Natural killer cell treated with Interleukin-12 subunit alpha and Interleukin-12 subunit beta and Interleukin-15 and Interleukin-18, amount 100 ng/mL, for 72 hours (primary cell): Measurements from ENCODE around the gene SMTNL2. TPM values are rescaled to one million over a fixed set of nuclear protein-coding genes. Genes with fewer than 3 reads are reported as not detected.
"Not testable (repeated sequence)": the region's sequence is repeated elsewhere in the genome, so short reads cannot be mapped to it uniquely, and the experiment has no call there.

Source experiments
- ATAC-seq, 2 donors: fragments of 150-1000 bp; cut with Tn5 transposase in 1 of 2; sonication (Bioruptor Pico), chemical (Tn5 transposase) in 1 of 2; 2 replicates each; pipeline ENCODE4 v1.10.0; 2021
- DNase-seq: peaks from one replicate; pipeline ENCODE4 v3.0.0; 2022; ENCODE audit warnings: low spot score
- H3K27ac Mint-ChIP-seq, 2 donors: 1 replicate in 1 of 2; 2 replicates in 1 of 2; pipeline ENCODE4 v1.8.0; 2022; ENCODE audit warnings: mixed read lengths in 2 of 2, mild to moderate bottlenecking in 1 of 2, moderate library complexity in 1 of 2
- H3K27me3 Mint-ChIP-seq, 2 donors: 1 replicate in 1 of 2; 2 replicates in 1 of 2; pipeline ENCODE4 v1.8.0; 2022; ENCODE audit warnings: mixed read lengths in 2 of 2
- H3K36me3 Mint-ChIP-seq: one replicate; pipeline ENCODE4 v1.8.0; 2022; ENCODE audit warnings: mixed read lengths
- H3K4me1 Mint-ChIP-seq, 2 donors: 1 replicate in 1 of 2; 2 replicates in 1 of 2; pipeline ENCODE4 v1.8.0; 2022; ENCODE audit warnings: low read depth in 2 of 2, mixed read lengths in 2 of 2, mild to moderate bottlenecking in 1 of 2
- H3K4me3 Mint-ChIP-seq: one replicate; pipeline ENCODE4 v1.8.0; 2022; ENCODE audit warnings: mixed read lengths
- H3K9me3 Mint-ChIP-seq: 2 replicates; pipeline ENCODE4 v1.8.0; 2022; ENCODE audit warnings: mixed read lengths
- total RNA-seq, 2 donors: library from RNA; stranded (reverse); gene quantifications; one replicate each; pipeline ENCODE4 v1.2.3, GENCODE V29; 2022

SMTNL2 gene
- total RNA-seq, 2 donors from 2014 or later, result not detected

GRCh38 chr17:4601326-4601725 is 17.0 kb downstream of the SMTNL2 start:
- Mint-ChIP-seq H3K27me3 (peaks cover 0 to 7% of the 10 kb centered on the region in 2 donors), H3K36me3 (no peaks in the 10 kb centered on the region), H3K9me3 (no peaks in the 10 kb centered on the region), H3K4me3 (no peak overlapping the region), H3K4me1 (no peaks in the 10 kb centered on the region), H3K27ac (no peak overlapping the region)
- DNase-seq, result no peak
- no peak for ATAC-seq

- ATAC-seq (no peak), DNase-seq (no peak)
- H3K4me1 Mint-ChIP-seq, result no peaks in the 10 kb centered on the region
- H3K9me3 Mint-ChIP-seq, result no peaks in the 10 kb centered on the region
- H3K27me3 Mint-ChIP-seq, result peaks cover 0 to 6% of the 10 kb centered on the region in 2 donors
- H3K36me3 Mint-ChIP-seq, result no peaks in the 10 kb centered on the region
- H3K27ac Mint-ChIP-seq, result no peak overlapping the region
- H3K4me3 Mint-ChIP-seq, result no peak overlapping the region
Measured at GRCh38 chr17:4602041-4602440, 17.7 kb downstream of the SMTNL2 start.

DNA sequence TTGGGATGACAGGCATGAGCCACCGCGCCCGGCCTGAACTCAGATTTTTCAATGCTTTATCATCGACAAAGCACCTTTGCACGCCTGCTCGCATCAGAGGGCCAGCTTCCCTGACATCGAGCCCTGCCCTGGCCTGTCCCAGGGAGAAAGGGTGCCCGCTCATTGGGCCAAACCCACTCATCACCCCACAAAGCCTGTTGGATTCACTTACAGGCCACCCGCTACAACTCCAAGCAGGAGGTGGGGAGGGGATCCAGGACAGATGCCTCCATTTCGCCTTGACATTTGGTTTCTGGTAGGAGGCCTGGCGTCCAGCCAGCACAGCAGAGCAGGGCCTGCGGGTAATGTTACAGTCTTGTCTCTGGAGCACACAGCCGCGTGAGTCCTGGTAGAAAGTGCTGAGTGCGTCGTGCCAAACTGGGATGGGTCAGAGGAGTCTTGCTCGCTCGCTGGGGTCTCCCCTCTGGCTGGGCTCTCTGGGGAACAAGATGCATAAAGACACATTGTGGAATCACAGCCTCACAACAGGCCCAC is 19.8 kb downstream of the SMTNL2 start:
- Mint-ChIP-seq H3K27me3 (peaks cover 10 to 11% of the 10 kb centered on the region in 2 donors), H3K27ac (no peak overlapping the region), H3K36me3 (no peaks in the 10 kb centered on the region), H3K9me3 (no peaks in the 10 kb centered on the region), H3K4me3 (no peak overlapping the region), H3K4me1 (no peaks in the 10 kb centered on the region)
- no peak for ATAC-seq
- DNase-seq, result no peak

GRCh38 chr17:4604736-4605135 is 20.4 kb downstream of the SMTNL2 start:
- not testable (repeated sequence) for H3K4me3 Mint-ChIP-seq, DNase-seq, H3K4me1 Mint-ChIP-seq, ATAC-seq, H3K9me3 Mint-ChIP-seq, H3K36me3 Mint-ChIP-seq, H3K27ac Mint-ChIP-seq
- peaks cover 14 to 16% of the 10 kb centered on the region in 2 donors for H3K27me3 Mint-ChIP-seq

DNA sequence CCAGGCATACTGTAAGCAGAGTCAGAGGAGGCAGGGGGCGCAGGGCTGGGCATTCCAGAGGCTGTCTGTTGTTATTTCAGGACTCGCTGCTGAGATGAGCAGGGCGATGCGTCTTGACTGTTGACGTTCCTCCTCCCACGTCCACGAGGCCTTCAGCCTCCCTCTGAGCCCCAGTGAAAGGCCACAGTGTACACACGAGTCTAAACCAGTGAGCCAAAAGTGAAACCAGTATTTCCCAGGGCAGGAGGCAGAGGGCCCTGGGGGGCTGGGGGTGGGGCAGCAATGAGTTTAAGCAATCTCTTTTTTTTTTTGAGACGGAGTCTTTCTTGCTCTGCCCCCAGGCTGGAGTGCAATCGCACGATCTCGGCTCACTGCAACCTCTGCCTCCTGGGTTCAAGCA is 21.5 kb downstream of the SMTNL2 start:
- DNase-seq (no peak), ATAC-seq (no peak)
- no peak overlapping the region for H3K4me3 Mint-ChIP-seq
- H3K9me3 Mint-ChIP-seq, result no peaks in the 10 kb centered on the region
- no peak overlapping the region for H3K27ac Mint-ChIP-seq
- no peaks in the 10 kb centered on the region for H3K36me3 Mint-ChIP-seq
- no peaks in the 10 kb centered on the region for H3K4me1 Mint-ChIP-seq
- H3K27me3 Mint-ChIP-seq, result peaks cover 14 to 18% of the 10 kb centered on the region in 2 donors

DNA sequence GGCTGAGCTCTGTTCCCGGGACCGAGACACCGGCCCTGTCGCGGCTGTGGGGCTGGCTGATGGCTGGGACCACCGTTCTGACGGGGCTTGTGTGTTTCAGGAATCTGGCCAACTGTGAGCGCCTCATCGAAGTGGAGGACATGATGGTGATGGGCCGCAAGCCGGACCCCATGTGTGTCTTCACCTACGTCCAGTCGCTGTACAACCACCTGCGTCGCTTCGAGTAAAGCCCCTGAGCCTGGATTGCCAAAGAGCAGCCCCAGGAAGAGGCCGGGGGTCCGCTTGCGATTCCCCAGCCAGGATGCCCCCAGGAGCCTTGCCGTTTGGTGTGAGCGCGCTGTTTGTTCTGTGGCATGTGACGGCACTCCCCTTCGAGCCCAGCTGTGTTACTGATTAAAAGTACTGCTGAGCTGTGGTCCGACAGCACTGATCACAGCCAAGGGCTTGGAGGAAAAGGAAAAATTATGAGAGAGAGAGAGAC is 23.0 kb downstream of the SMTNL2 start:
- H3K36me3 Mint-ChIP-seq, result no peaks in the 10 kb centered on the region
- H3K27me3 Mint-ChIP-seq, result peaks cover 17 to 25% of the 10 kb centered on the region in 2 donors
- ATAC-seq, result no peak
- no peaks in the 10 kb centered on the region for H3K4me1 Mint-ChIP-seq
- H3K9me3 Mint-ChIP-seq, result no peaks in the 10 kb centered on the region
- no peak overlapping the region for H3K4me3 Mint-ChIP-seq
- DNase-seq, result no peak
- no peak overlapping the region for H3K27ac Mint-ChIP-seq

DNA sequence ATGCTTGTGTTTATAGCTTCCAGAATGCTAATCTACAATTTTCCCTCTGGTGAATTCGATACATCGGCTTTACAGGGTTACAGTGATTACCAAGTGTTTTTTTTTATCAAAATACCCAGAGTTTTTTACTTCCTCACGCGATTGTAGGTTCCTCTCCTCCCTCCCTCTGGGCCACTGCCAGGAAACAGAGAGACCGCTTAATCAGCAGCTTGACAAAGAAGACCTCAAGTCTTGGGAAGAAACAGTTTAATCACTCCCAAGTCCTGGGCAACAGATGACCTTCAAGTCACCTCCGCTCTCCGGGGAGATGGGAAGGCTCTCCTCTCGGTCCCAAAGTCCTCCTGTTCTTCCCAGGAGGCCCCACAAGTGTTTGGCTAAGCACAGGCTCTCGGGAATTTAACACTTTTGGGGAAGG is 23.5 kb downstream of the SMTNL2 start:
- Mint-ChIP-seq H3K9me3 (no peaks in the 10 kb centered on the region), H3K4me1 (no peaks in the 10 kb centered on the region), H3K27ac (no peak overlapping the region), H3K36me3 (no peaks in the 10 kb centered on the region), H3K4me3 (no peak overlapping the region), H3K27me3 (peaks cover 17 to 25% of the 10 kb centered on the region in 2 donors)
- DNase-seq (no peak), ATAC-seq (no peak)

GRCh38 chr17:4609761-4610160 is 25.4 kb downstream of the SMTNL2 start:
- Mint-ChIP-seq H3K9me3 (no peaks in the 10 kb centered on the region), H3K36me3 (no peaks in the 10 kb centered on the region), H3K27me3 (peaks cover 17 to 31% of the 10 kb centered on the region in 2 donors), H3K4me1 (no peaks in the 10 kb centered on the region), H3K4me3 (no peak overlapping the region), H3K27ac (no peak overlapping the region)
- ATAC-seq, result no peak
- DNase-seq, result no peak

DNA sequence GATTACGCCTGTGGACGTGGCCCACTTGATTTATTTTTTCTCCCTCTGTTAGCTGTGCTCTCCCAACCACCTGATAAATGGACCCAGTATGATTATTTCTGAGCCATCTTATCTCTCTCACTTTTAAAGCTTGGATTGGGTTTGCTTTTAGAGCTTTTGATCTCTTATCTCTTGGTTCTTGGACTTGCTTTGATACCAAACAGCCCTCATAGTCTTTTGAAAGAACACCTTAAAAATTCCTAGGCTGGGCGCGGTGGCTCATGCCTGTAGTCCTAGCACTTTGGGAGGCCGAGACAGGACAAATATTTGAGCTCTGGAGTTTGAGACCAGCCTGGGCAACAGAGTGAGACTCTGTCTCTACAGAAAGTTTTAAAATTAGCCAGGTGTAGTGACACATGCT is 25.8 kb downstream of the SMTNL2 start:
- H3K27me3 Mint-ChIP-seq, result peaks cover 17 to 31% of the 10 kb centered on the region in 2 donors
- ATAC-seq, result no peak
- no peak for DNase-seq
- H3K4me1 Mint-ChIP-seq, result no peaks in the 10 kb centered on the region
- H3K36me3 Mint-ChIP-seq, result no peaks in the 10 kb centered on the region
- no peak overlapping the region for H3K4me3 Mint-ChIP-seq
- H3K9me3 Mint-ChIP-seq, result no peaks in the 10 kb centered on the region
- no peak overlapping the region for H3K27ac Mint-ChIP-seq

DNA sequence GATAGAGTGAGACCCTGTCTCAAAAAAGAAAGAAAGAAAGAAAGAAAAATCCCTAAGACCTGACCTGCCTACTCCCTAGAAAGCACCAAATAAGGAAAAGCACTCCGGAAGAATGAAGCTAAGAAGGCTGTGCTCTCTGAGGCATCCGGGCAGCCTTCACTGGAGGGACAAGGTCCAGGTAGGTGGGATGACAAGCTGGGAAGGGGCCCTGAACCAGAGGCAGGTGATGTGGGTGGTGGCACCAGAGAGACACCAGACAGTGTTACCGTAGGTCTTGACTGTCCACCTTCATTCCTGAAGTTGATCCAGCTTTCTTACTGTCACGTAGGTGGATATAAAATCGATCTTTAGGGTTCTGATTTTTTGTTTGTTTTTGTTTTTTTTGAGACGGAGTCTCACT is 26.3 kb downstream of the SMTNL2 start:
- H3K4me1 Mint-ChIP-seq, result no peaks in the 10 kb centered on the region
- peaks cover 19 to 35% of the 10 kb centered on the region in 2 donors for H3K27me3 Mint-ChIP-seq
- no peak overlapping the region for H3K4me3 Mint-ChIP-seq
- no peaks in the 10 kb centered on the region for H3K36me3 Mint-ChIP-seq
- no peak for ATAC-seq
- no peaks in the 10 kb centered on the region for H3K9me3 Mint-ChIP-seq
- no peak overlapping the region for H3K27ac Mint-ChIP-seq
- no peak for DNase-seq

GRCh38 chr17:4616476-4616875 is 32.1 kb downstream of the SMTNL2 start:
- Mint-ChIP-seq H3K4me1 (no peaks in the 10 kb centered on the region), H3K4me3 (no peak overlapping the region), H3K9me3 (no peaks in the 10 kb centered on the region), H3K36me3 (no peaks in the 10 kb centered on the region), H3K27me3 (peaks cover 5 to 15% of the 10 kb centered on the region in 2 donors), H3K27ac (no peak overlapping the region)
- DNase-seq (no peak), ATAC-seq (no peak)

- Mint-ChIP-seq H3K27ac (no peak overlapping the region), H3K4me1 (no peaks in the 10 kb centered on the region), H3K36me3 (no peaks in the 10 kb centered on the region), H3K9me3 (no peaks in the 10 kb centered on the region), H3K27me3 (peaks cover 5 to 13% of the 10 kb centered on the region in 2 donors), H3K4me3 (no peak overlapping the region)
- ATAC-seq (no peak), DNase-seq (no peak)
Measured at GRCh38 chr17:4617090-4617489, 32.8 kb downstream of the SMTNL2 start.

- ATAC-seq, result no peak
- no peaks in the 10 kb centered on the region for H3K9me3 Mint-ChIP-seq
Measured at GRCh38 chr17:4617590-4618351, 33.4 kb downstream of the SMTNL2 start.

DNA sequence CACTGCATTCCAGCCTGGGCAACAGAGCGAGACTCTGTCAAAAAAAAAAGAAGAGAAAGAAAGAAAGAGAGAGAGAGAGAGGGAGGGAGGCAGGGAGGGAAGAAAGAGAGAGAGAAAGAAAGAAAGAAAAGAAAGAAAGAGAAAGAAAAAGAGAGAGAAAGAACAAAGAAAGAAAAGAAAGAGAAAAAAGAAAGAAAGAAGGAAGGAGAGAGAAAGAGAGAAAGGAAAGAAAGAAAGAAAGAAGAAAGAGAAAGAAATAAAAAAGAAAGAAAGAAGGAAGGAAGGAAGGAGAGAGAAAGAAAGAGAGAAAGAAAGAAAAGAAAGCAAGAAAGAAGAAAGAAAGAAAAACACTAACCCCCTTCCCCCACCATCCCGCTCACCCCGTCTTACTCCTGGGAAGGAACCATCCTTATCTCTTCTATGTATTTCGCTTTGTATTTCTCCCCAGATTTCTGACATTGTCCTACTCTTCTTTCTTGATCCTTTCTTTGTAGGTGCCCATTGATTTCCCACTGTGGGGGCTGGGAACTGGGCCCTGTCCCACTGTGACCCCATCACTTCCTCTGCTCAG is 36.3 kb downstream of the SMTNL2 start:
- Mint-ChIP-seq H3K9me3 (no peaks in the 10 kb centered on the region), H3K36me3 (no peaks in the 10 kb centered on the region), H3K27me3 (peaks cover 10 to 12% of the 10 kb centered on the region in 2 donors), H3K4me1 (no peaks in the 10 kb centered on the region), H3K4me3 (no peak overlapping the region), H3K27ac (no peak overlapping the region)
- ATAC-seq, result no peak
- no peak for DNase-seq

More at GRCh38 chr17:4617590-4618351, 33.4 kb downstream of the SMTNL2 start:
- H3K36me3 Mint-ChIP-seq, result no peaks in the 10 kb centered on the region
- H3K27ac Mint-ChIP-seq, result no peak overlapping the region
- no peak overlapping the region for H3K4me3 Mint-ChIP-seq
- DNase-seq, result no peak
- no peaks in the 10 kb centered on the region for H3K4me1 Mint-ChIP-seq
- H3K27me3 Mint-ChIP-seq, result peaks cover 5 to 13% of the 10 kb centered on the region in 2 donors
